ENCODE results near the gene NOTCH1. TPM values are rescaled to one million over a fixed set of nuclear protein-coding genes. Genes with fewer than 3 reads are reported as not detected.

Gene NOTCH1
- total RNA-seq, 1 experiment from 2014 or later: 39.2 TPM

- intact Hi-C loops (cut with micrococcal nuclease; ENCODE audit: unreplicated experiment): no loop called here
- Histone ChIP-seq H3K79me2 (ENCODE audit: low read depth) (no peaks in the 10 kb centered on the region), H2AFZ (no peak overlapping the region), H3K4me3 (no peak overlapping the region), H3K4me2 (no peak overlapping the region), H3K4me1 (replicated peaks; ENCODE audit: insufficient read depth) (no peaks in the 10 kb centered on the region), H4K20me1 (ENCODE audit: insufficient read depth) (peaks cover 27% of the 10 kb centered on the region), H3K36me3 (ENCODE audit: low read depth) (peaks cover 29% of the 10 kb centered on the region), H3K27ac (no peak overlapping the region), H3K9me3 (ENCODE audit: insufficient read depth, low read depth) (no peaks in the 10 kb centered on the region), H3F3A (ENCODE audit: insufficient read depth, low read depth) (peaks cover 14% of the 10 kb centered on the region), H3K9me2 (ENCODE audit: insufficient read depth) (no peaks in the 10 kb centered on the region), H3K27me3 (ENCODE audit: insufficient read depth, low read depth) (no peaks in the 10 kb centered on the region)
- DNase-seq: no peak
- no peak for TF ChIP-seq CTCF (conservative IDR thresholded peaks at IDR 0.05)
- TF ChIP-seq EZH2 (IDR thresholded peaks at IDR 0.05; ENCODE audit: low read depth): no peak
- BruUV-seq (replicated peaks): no TSS peak
- POLR2A ChIA-PET (ENCODE audit: unreplicated experiment): interaction anchor here (0.5 kb wide), 2 partner anchors 14 to 34 kb away, joined by 5 to 10 read pairs; no protein-coding TSS in a partner anchor
- CTCF ChIA-PET: no interaction called here
These were observed 86.4 kb downstream of the NOTCH1 start for GRCh38 chr9:136459425-136459824.

GRCh38 chr9:136457326-136457725 lies 88.5 kb downstream of the NOTCH1 start:
- TF ChIP-seq CTCF (conservative IDR thresholded peaks at IDR 0.05) (no peak), EZH2 (IDR thresholded peaks at IDR 0.05; ENCODE audit: low read depth) (no peak)
- no peak for DNase-seq
- Histone ChIP-seq H3K4me3 (no peak overlapping the region), H2AFZ (no peak overlapping the region), H3K4me2 (no peak overlapping the region), H3K9me3 (ENCODE audit: insufficient read depth, low read depth) (no peaks in the 10 kb centered on the region), H3K79me2 (ENCODE audit: low read depth) (no peaks in the 10 kb centered on the region), H3K4me1 (replicated peaks; ENCODE audit: insufficient read depth) (no peaks in the 10 kb centered on the region), H4K20me1 (ENCODE audit: insufficient read depth) (peaks cover 22% of the 10 kb centered on the region), H3K27ac (no peak overlapping the region), H3K27me3 (ENCODE audit: insufficient read depth, low read depth) (no peaks in the 10 kb centered on the region), H3F3A (ENCODE audit: insufficient read depth, low read depth) (peaks cover 14% of the 10 kb centered on the region), H3K36me3 (ENCODE audit: low read depth) (peaks cover 17% of the 10 kb centered on the region), H3K9me2 (ENCODE audit: insufficient read depth) (no peaks in the 10 kb centered on the region)
- intact Hi-C loops (cut with micrococcal nuclease; ENCODE audit: unreplicated experiment): no loop called here
- no TSS peak for BruUV-seq (replicated peaks)
- ChIA-PET POLR2A (ENCODE audit: unreplicated experiment) (no interaction called here), CTCF (interaction anchor here (0.7 kb wide), 1 partner anchor 36 kb away, joined by 6 read pairs; no protein-coding TSS in a partner anchor)

GRCh38 chr9:136456258-136456657 lies 89.6 kb downstream of the NOTCH1 start:
- no peak for TF ChIP-seq CTCF (conservative IDR thresholded peaks at IDR 0.05)
- no peak for TF ChIP-seq EZH2 (IDR thresholded peaks at IDR 0.05; ENCODE audit: low read depth)
- Histone ChIP-seq H3K9me3 (ENCODE audit: insufficient read depth, low read depth) (no peaks in the 10 kb centered on the region), H3K9me2 (ENCODE audit: insufficient read depth) (no peaks in the 10 kb centered on the region), H3K27me3 (ENCODE audit: insufficient read depth, low read depth) (no peaks in the 10 kb centered on the region), H3K36me3 (ENCODE audit: low read depth) (peaks cover 20% of the 10 kb centered on the region), H3K79me2 (ENCODE audit: low read depth) (no peaks in the 10 kb centered on the region), H2AFZ (no peak overlapping the region), H4K20me1 (ENCODE audit: insufficient read depth) (peaks cover 14% of the 10 kb centered on the region; the same call in 1 of the 2 replicates), H3K4me3 (no peak overlapping the region), H3K27ac (no peak overlapping the region), H3F3A (ENCODE audit: insufficient read depth, low read depth) (peaks cover 14% of the 10 kb centered on the region), H3K4me1 (replicated peaks; ENCODE audit: insufficient read depth) (no peaks in the 10 kb centered on the region), H3K4me2 (no peak overlapping the region)
- no TSS peak for BruUV-seq (replicated peaks)
- ChIA-PET CTCF (no interaction called here), POLR2A (ENCODE audit: unreplicated experiment) (no interaction called here)
- no peak for DNase-seq
- intact Hi-C loops (cut with micrococcal nuclease; ENCODE audit: unreplicated experiment): no loop called here
